IMR-90 (cell line): ENCODE results near the gene MBD3L4.
"Not testable (repeated sequence)": the region's sequence is repeated elsewhere in the genome, so short reads cannot be mapped to it uniquely, and the experiment has no call there.

Source experiments
- BHLHE40 ChIP-seq: fragments of 150-350 bp; IDR thresholded peaks from 2 replicates; pipeline ENCODE4 v1.6.1; 2016; ENCODE audit warnings: mild to moderate bottlenecking, low read depth, low read length
- CEBPB ChIP-seq: IDR thresholded peaks from 2 replicates; pipeline ENCODE4 v1.6.1; 2012; ENCODE audit warnings: low read depth, low read length, improper control_type of control experiment
- FOS ChIP-seq: fragments of 150-350 bp; IDR thresholded peaks from 2 replicates; pipeline ENCODE4 v1.6.1; 2016; ENCODE audit warnings: low read depth, low read length
- MAFK ChIP-seq: IDR thresholded peaks from 2 replicates; pipeline ENCODE4 v1.6.1; 2012; ENCODE audit warnings: low read depth, low read length, improper control_type of control experiment
- MXI1 ChIP-seq: IDR thresholded peaks from 2 replicates; pipeline ENCODE4 v1.6.1; 2012; ENCODE audit warnings: low read depth, mild to moderate bottlenecking, low read length, moderate library complexity, borderline replicate concordance
- POLR2A ChIP-seq: IDR thresholded peaks from 2 replicates; pipeline ENCODE4 v1.6.1; 2012; ENCODE audit warnings: mild to moderate bottlenecking, low read depth, low read length
- RFX5 ChIP-seq: IDR thresholded peaks from 2 replicates; pipeline ENCODE4 v1.8.0; 2012; ENCODE audit warnings: low read depth, mild to moderate bottlenecking, low read length, moderate library complexity
- TF ChIP-seq, protein P1 (sequence below): conservative IDR thresholded peaks from 2 replicates; pipeline ENCODE4 v1.5.1; 2012; ENCODE audit warnings: mild to moderate bottlenecking, low read depth, low read length, improper control_type of control experiment
- TF ChIP-seq, protein P2 (sequence below): fragments of 150-350 bp; IDR thresholded peaks from 2 replicates; pipeline ENCODE4 v1.6.1; 2016; ENCODE audit warnings: low read depth, mild to moderate bottlenecking, low read length, moderate library complexity, borderline replicate concordance
- TF ChIP-seq, protein P3 (sequence below): fragments of 150-350 bp; IDR thresholded peaks from 2 replicates; pipeline ENCODE4 v1.6.1; 2017; ENCODE audit warnings: mild to moderate bottlenecking, antibody characterized with exemption, low read length, low read depth

DNA sequence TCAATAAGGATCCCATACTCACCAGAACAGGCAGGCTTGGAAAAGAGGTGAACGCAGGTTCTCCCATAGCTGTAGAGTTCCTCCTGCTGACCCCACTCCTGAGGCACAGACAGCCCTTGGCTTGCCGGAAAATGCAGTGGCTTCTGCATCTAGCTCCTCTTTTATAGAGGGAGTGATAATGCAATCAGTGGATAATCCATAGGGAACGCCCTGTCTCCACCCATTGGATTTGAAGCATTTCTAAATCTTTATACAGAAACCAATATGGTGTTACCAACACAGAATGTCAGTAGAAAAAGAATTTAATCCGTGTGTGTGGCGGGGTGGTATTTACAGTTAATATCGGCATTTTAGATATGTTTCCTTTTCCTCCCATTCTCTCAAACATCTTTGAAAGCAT, 18.6 kb downstream of the MBD3L4 start, which contains the start of gene MBD3L2B:
- not testable (repeated sequence) for TF ChIP-seq POLR2A, MAFK, BHLHE40, CEBPB, MXI1, RFX5, FOS
- TF ChIP-seq, protein P1, sequence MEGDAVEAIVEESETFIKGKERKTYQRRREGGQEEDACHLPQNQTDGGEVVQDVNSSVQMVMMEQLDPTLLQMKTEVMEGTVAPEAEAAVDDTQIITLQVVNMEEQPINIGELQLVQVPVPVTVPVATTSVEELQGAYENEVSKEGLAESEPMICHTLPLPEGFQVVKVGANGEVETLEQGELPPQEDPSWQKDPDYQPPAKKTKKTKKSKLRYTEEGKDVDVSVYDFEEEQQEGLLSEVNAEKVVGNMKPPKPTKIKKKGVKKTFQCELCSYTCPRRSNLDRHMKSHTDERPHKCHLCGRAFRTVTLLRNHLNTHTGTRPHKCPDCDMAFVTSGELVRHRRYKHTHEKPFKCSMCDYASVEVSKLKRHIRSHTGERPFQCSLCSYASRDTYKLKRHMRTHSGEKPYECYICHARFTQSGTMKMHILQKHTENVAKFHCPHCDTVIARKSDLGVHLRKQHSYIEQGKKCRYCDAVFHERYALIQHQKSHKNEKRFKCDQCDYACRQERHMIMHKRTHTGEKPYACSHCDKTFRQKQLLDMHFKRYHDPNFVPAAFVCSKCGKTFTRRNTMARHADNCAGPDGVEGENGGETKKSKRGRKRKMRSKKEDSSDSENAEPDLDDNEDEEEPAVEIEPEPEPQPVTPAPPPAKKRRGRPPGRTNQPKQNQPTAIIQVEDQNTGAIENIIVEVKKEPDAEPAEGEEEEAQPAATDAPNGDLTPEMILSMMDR: not testable (repeated sequence)
- TF ChIP-seq, protein P2, sequence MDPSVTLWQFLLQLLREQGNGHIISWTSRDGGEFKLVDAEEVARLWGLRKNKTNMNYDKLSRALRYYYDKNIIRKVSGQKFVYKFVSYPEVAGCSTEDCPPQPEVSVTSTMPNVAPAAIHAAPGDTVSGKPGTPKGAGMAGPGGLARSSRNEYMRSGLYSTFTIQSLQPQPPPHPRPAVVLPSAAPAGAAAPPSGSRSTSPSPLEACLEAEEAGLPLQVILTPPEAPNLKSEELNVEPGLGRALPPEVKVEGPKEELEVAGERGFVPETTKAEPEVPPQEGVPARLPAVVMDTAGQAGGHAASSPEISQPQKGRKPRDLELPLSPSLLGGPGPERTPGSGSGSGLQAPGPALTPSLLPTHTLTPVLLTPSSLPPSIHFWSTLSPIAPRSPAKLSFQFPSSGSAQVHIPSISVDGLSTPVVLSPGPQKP: not testable (repeated sequence)
- TF ChIP-seq, protein P3, sequence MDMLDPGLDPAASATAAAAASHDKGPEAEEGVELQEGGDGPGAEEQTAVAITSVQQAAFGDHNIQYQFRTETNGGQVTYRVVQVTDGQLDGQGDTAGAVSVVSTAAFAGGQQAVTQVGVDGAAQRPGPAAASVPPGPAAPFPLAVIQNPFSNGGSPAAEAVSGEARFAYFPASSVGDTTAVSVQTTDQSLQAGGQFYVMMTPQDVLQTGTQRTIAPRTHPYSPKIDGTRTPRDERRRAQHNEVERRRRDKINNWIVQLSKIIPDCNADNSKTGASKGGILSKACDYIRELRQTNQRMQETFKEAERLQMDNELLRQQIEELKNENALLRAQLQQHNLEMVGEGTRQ: not testable (repeated sequence)
